ENCODE data around the gene NOX4. TPM values are rescaled to one million over a fixed set of nuclear protein-coding genes. Genes with fewer than 3 reads are reported as not detected.
"Not testable (repeated sequence)": the region's sequence is repeated elsewhere in the genome, so short reads cannot be mapped to it uniquely, and the experiment has no call there.

Gene NOX4
- total and polyA plus RNA-seq, 4 experiments from 2014 or later = not detected

GRCh38 chr11:89355646-89356045 is 135.5 kb downstream of the NOX4 start:
- CTCF ChIA-PET (ENCODE audit: partially characterized antibody) = no interaction called here
- no peaks in the 10 kb centered on the region for H3K27me3 Mint-ChIP-seq

GRCh38 chr11:89354513-89354912 is 136.7 kb downstream of the NOX4 start:
- intact Hi-C loops (cut with micrococcal nuclease); H3K4me3 Mint-ChIP-seq: not testable (repeated sequence)

More at GRCh38 chr11:89355646-89356045, 135.5 kb downstream of the NOX4 start:
- Mint-ChIP-seq H3K36me3 (no peaks in the 10 kb centered on the region), H3K9me3 (peaks cover 0 to 2% (median 0%) of the 10 kb centered on the region in 8 donors), H3K4me1 (no peaks in the 10 kb centered on the region), H3K27ac (no peak overlapping the region), H3K4me3 (no peak overlapping the region)
- intact Hi-C loops (cut with micrococcal nuclease) = no loop called here
- POLR2A ChIA-PET (ENCODE audit: partially characterized antibody) = no interaction called here
- no peaks in the 10 kb centered on the region for H3K36me3 ChIP-seq (ENCODE audit: insufficient read depth, low read length)
- DNase-seq = no peak
- no peaks in the 10 kb centered on the region for H3K27me3 ChIP-seq (ENCODE audit: insufficient read depth, low read length)
- no peaks in the 10 kb centered on the region for H3K9me3 ChIP-seq (ENCODE audit: control insufficient read depth in 1 of 2, low read length in 2 of 2)
- H3K4me3 ChIP-seq (ENCODE audit: low read length in 2 of 2) = no peak overlapping the region
- no peak overlapping the region for H3K27ac ChIP-seq (ENCODE audit: low read depth, low read length)
- no peaks in the 10 kb centered on the region for H3K4me1 ChIP-seq (ENCODE audit: insufficient read depth, low read length)

GRCh38 chr11:89347071-89347470 is 144.1 kb downstream of the NOX4 start:
- intact Hi-C loops (cut with micrococcal nuclease) = no loop called here
- H3K27me3 Mint-ChIP-seq = no peaks in the 10 kb centered on the region
- POLR2A ChIA-PET (ENCODE audit: partially characterized antibody) = no interaction called here
- H3K9me3 ChIP-seq (ENCODE audit: control insufficient read depth in 1 of 2, low read length in 2 of 2) = no peaks in the 10 kb centered on the region
- H3K4me3 ChIP-seq (ENCODE audit: low read length in 2 of 2) = no peak overlapping the region
- H3K4me3 Mint-ChIP-seq = no peak overlapping the region
- no peaks in the 10 kb centered on the region for H3K36me3 Mint-ChIP-seq
- no peak overlapping the region for H3K27ac Mint-ChIP-seq
- no peaks in the 10 kb centered on the region for H3K4me1 Mint-ChIP-seq
- peaks cover 0 to 4% (median 0%) of the 10 kb centered on the region in 8 donors for H3K9me3 Mint-ChIP-seq
- no peaks in the 10 kb centered on the region for H3K36me3 ChIP-seq (ENCODE audit: insufficient read depth, low read length)
- H3K4me1 ChIP-seq (ENCODE audit: insufficient read depth, low read length) = no peaks in the 10 kb centered on the region
- CTCF ChIA-PET (ENCODE audit: partially characterized antibody) = no interaction called here
- no peaks in the 10 kb centered on the region for H3K27me3 ChIP-seq (ENCODE audit: insufficient read depth, low read length)
- H3K27ac ChIP-seq (ENCODE audit: low read depth, low read length) = no peak overlapping the region
- peak in 1 of 5 donors; percentile 16 for DNase-seq

More at GRCh38 chr11:89354513-89354912, 136.7 kb downstream of the NOX4 start:
- H3K4me3 ChIP-seq (ENCODE audit: low read length in 2 of 2); H3K36me3 ChIP-seq (ENCODE audit: insufficient read depth, low read length); H3K27ac Mint-ChIP-seq; CTCF ChIA-PET (ENCODE audit: partially characterized antibody); H3K9me3 ChIP-seq (ENCODE audit: control insufficient read depth in 1 of 2, low read length in 2 of 2); H3K4me1 ChIP-seq (ENCODE audit: insufficient read depth, low read length); H3K36me3 Mint-ChIP-seq; H3K9me3 Mint-ChIP-seq; H3K27me3 ChIP-seq (ENCODE audit: insufficient read depth, low read length); H3K27ac ChIP-seq (ENCODE audit: low read depth, low read length); H3K4me1 Mint-ChIP-seq; DNase-seq; H3K27me3 Mint-ChIP-seq; POLR2A ChIA-PET (ENCODE audit: partially characterized antibody): not testable (repeated sequence)

GRCh38 chr11:89346601-89347000 is 144.6 kb downstream of the NOX4 start:
- Histone ChIP-seq H3K36me3 (ENCODE audit: insufficient read depth, low read length) (no peaks in the 10 kb centered on the region), H3K4me1 (ENCODE audit: insufficient read depth, low read length) (no peaks in the 10 kb centered on the region), H3K27ac (ENCODE audit: low read depth, low read length) (no peak overlapping the region), H3K9me3 (ENCODE audit: control insufficient read depth in 1 of 2, low read length in 2 of 2) (no peaks in the 10 kb centered on the region), H3K4me3 (ENCODE audit: low read length in 2 of 2) (no peak overlapping the region), H3K27me3 (ENCODE audit: insufficient read depth, low read length) (no peaks in the 10 kb centered on the region)
- Mint-ChIP-seq H3K4me3 (no peak overlapping the region), H3K9me3 (peaks cover 0 to 5% (median under 1%) of the 10 kb centered on the region in 8 donors), H3K4me1 (no peaks in the 10 kb centered on the region), H3K27ac (no peak overlapping the region), H3K27me3 (no peaks in the 10 kb centered on the region), H3K36me3 (no peaks in the 10 kb centered on the region)
- DNase-seq = no peak
- intact Hi-C loops (cut with micrococcal nuclease) = no loop called here
- CTCF ChIA-PET (ENCODE audit: partially characterized antibody) = no interaction called here
- POLR2A ChIA-PET (ENCODE audit: partially characterized antibody) = no interaction called here

GRCh38 chr11:89342880-89343572 is 148.1 kb downstream of the NOX4 start:
- H3K36me3 Mint-ChIP-seq; H3K9me3 Mint-ChIP-seq; DNase-seq; H3K36me3 ChIP-seq (ENCODE audit: insufficient read depth, low read length); H3K27ac ChIP-seq (ENCODE audit: low read depth, low read length); CTCF ChIA-PET (ENCODE audit: partially characterized antibody); POLR2A ChIA-PET (ENCODE audit: partially characterized antibody); intact Hi-C loops (cut with micrococcal nuclease); H3K27me3 ChIP-seq (ENCODE audit: insufficient read depth, low read length); H3K4me1 Mint-ChIP-seq; H3K27me3 Mint-ChIP-seq; H3K9me3 ChIP-seq (ENCODE audit: control insufficient read depth in 1 of 2, low read length in 2 of 2); H3K4me3 Mint-ChIP-seq; H3K4me1 ChIP-seq (ENCODE audit: insufficient read depth, low read length); H3K4me3 ChIP-seq (ENCODE audit: low read length in 2 of 2); H3K27ac Mint-ChIP-seq: not testable (repeated sequence)

GRCh38 chr11:89340450-89340849 is 150.7 kb downstream of the NOX4 start:
- H3K27ac ChIP-seq (ENCODE audit: low read depth, low read length); H3K4me1 ChIP-seq (ENCODE audit: insufficient read depth, low read length); H3K4me1 Mint-ChIP-seq; H3K27me3 ChIP-seq (ENCODE audit: insufficient read depth, low read length); H3K36me3 Mint-ChIP-seq; intact Hi-C loops (cut with micrococcal nuclease); H3K9me3 ChIP-seq (ENCODE audit: control insufficient read depth in 1 of 2, low read length in 2 of 2); H3K27me3 Mint-ChIP-seq; DNase-seq; H3K9me3 Mint-ChIP-seq; H3K4me3 Mint-ChIP-seq; H3K4me3 ChIP-seq (ENCODE audit: low read length in 2 of 2); H3K36me3 ChIP-seq (ENCODE audit: insufficient read depth, low read length); CTCF ChIA-PET (ENCODE audit: partially characterized antibody); H3K27ac Mint-ChIP-seq; POLR2A ChIA-PET (ENCODE audit: partially characterized antibody): not testable (repeated sequence)

GRCh38 chr11:89338073-89338472 is 153.1 kb downstream of the NOX4 start:
- CTCF ChIA-PET (ENCODE audit: partially characterized antibody); H3K4me1 Mint-ChIP-seq; H3K9me3 Mint-ChIP-seq; H3K9me3 ChIP-seq (ENCODE audit: control insufficient read depth in 1 of 2, low read length in 2 of 2); intact Hi-C loops (cut with micrococcal nuclease); H3K36me3 ChIP-seq (ENCODE audit: insufficient read depth, low read length); H3K4me3 Mint-ChIP-seq; DNase-seq; H3K27ac Mint-ChIP-seq; H3K4me3 ChIP-seq (ENCODE audit: low read length in 2 of 2); H3K27me3 Mint-ChIP-seq; H3K27ac ChIP-seq (ENCODE audit: low read depth, low read length); H3K27me3 ChIP-seq (ENCODE audit: insufficient read depth, low read length); H3K36me3 Mint-ChIP-seq; H3K4me1 ChIP-seq (ENCODE audit: insufficient read depth, low read length); POLR2A ChIA-PET (ENCODE audit: partially characterized antibody): not testable (repeated sequence)

- DNase-seq; H3K36me3 Mint-ChIP-seq; H3K27ac Mint-ChIP-seq; H3K27me3 ChIP-seq (ENCODE audit: insufficient read depth, low read length); intact Hi-C loops (cut with micrococcal nuclease); H3K4me1 ChIP-seq (ENCODE audit: insufficient read depth, low read length); H3K4me1 Mint-ChIP-seq; H3K9me3 Mint-ChIP-seq; H3K27ac ChIP-seq (ENCODE audit: low read depth, low read length); H3K4me3 Mint-ChIP-seq; H3K9me3 ChIP-seq (ENCODE audit: control insufficient read depth in 1 of 2, low read length in 2 of 2); POLR2A ChIA-PET (ENCODE audit: partially characterized antibody); H3K36me3 ChIP-seq (ENCODE audit: insufficient read depth, low read length); H3K4me3 ChIP-seq (ENCODE audit: low read length in 2 of 2); H3K27me3 Mint-ChIP-seq; CTCF ChIA-PET (ENCODE audit: partially characterized antibody): not testable (repeated sequence)
These were observed 154.0 kb downstream of the NOX4 start for GRCh38 chr11:89337100-89337650.

Measured in CD4-positive, alpha-beta memory T cell (primary cell).